ENCODE results near the gene ARPP21. TPM values are rescaled to one million over a fixed set of nuclear protein-coding genes. Genes with fewer than 3 reads are reported as not detected.
"Not testable (repeated sequence)": the region's sequence is repeated elsewhere in the genome, so short reads cannot be mapped to it uniquely, and the experiment has no call there.

The ARPP21 gene
- total and polyA plus RNA-seq, 2 experiments from 2014 or later = not detected

GRCh38 chr3:35617370-35617769, 22.0 kb upstream of the ARPP21 start:
- Histone ChIP-seq H3K9ac (no peak overlapping the region), H2AFZ (no peak overlapping the region), H3K9me2 (ENCODE audit: insufficient read depth) (no peaks in the 10 kb centered on the region), H3K36me3 (ENCODE audit: low read depth) (no peaks in the 10 kb centered on the region), H3K4me2 (ENCODE audit: unreplicated experiment) (no peak overlapping the region), H3K4me1 (ENCODE audit: insufficient read depth) (no peaks in the 10 kb centered on the region), H3F3A (ENCODE audit: insufficient read depth) (no peaks in the 10 kb centered on the region), H3K4me3 (no peak overlapping the region), H3K27ac (no peak overlapping the region), H4K20me1 (ENCODE audit: insufficient read depth) (no peaks in the 10 kb centered on the region), H3K27me3 (replicated peaks; ENCODE audit: insufficient read depth) (no peaks in the 10 kb centered on the region), H3K79me2 (ENCODE audit: insufficient read depth) (no peaks in the 10 kb centered on the region), H3K9me3 (ENCODE audit: low read depth) (no peaks in the 10 kb centered on the region)
- no peak for DNase-seq
- TF ChIP-seq EZH2phosphoT487 (IDR thresholded peaks at IDR 0.05; ENCODE audit: insufficient read depth, low read depth) (no peak), EZH2 (IDR thresholded peaks at IDR 0.05; ENCODE audit: insufficient read depth, poor library complexity, severe bottlenecking) (no peak)
- WGBS, 2 experiments (ENCODE audit: low coverage in 1 of 2, low lambda C conversion rate in 2 of 2, missing lambda C conversion rate in 2 of 2) = 17 to 19% methylated on average over 1 of the region's 1 CpG
- in situ Hi-C loops (cut with MboI) = no loop called here

- H4K20me1 ChIP-seq (ENCODE audit: insufficient read depth); H3K36me3 ChIP-seq (ENCODE audit: low read depth); H2AFZ ChIP-seq; H3K9ac ChIP-seq; H3K27ac ChIP-seq; H3K4me1 ChIP-seq (ENCODE audit: insufficient read depth); H3K4me3 ChIP-seq; H3K27me3 ChIP-seq (replicated peaks; ENCODE audit: insufficient read depth); H3K9me2 ChIP-seq (ENCODE audit: insufficient read depth); H3K9me3 ChIP-seq (ENCODE audit: low read depth); H3K4me2 ChIP-seq (ENCODE audit: unreplicated experiment); in situ Hi-C loops (cut with MboI); H3F3A ChIP-seq (ENCODE audit: insufficient read depth); H3K79me2 ChIP-seq (ENCODE audit: insufficient read depth); DNase-seq: not testable (repeated sequence)
- 20 to 26% methylated on average over 2 of the region's 2 CpGs for WGBS, 2 experiments (ENCODE audit: low coverage in 1 of 2, low lambda C conversion rate in 2 of 2, missing lambda C conversion rate in 2 of 2)
Observed at GRCh38 chr3:35620238-35620637, 19.1 kb upstream of the ARPP21 start.

GRCh38 chr3:35624698-35625097, 14.6 kb upstream of the ARPP21 start:
- no peaks in the 10 kb centered on the region for H3K9me2 ChIP-seq (ENCODE audit: insufficient read depth)
- H3F3A ChIP-seq (ENCODE audit: insufficient read depth) = no peaks in the 10 kb centered on the region
- H3K4me3 ChIP-seq = no peak overlapping the region
- H3K9ac ChIP-seq = no peak overlapping the region
- no peaks in the 10 kb centered on the region for H3K4me1 ChIP-seq (ENCODE audit: insufficient read depth)
- no peaks in the 10 kb centered on the region for H4K20me1 ChIP-seq (ENCODE audit: insufficient read depth)
- H3K4me2 ChIP-seq (ENCODE audit: unreplicated experiment) = no peak overlapping the region
- WGBS, 2 experiments (ENCODE audit: low coverage in 1 of 2, low lambda C conversion rate in 2 of 2, missing lambda C conversion rate in 2 of 2) = 15 to 22% methylated on average over 2 of the region's 2 CpGs
- no peaks in the 10 kb centered on the region for H3K27me3 ChIP-seq (replicated peaks; ENCODE audit: insufficient read depth)
- H3K27ac ChIP-seq = no peak overlapping the region
- H3K79me2 ChIP-seq (ENCODE audit: insufficient read depth) = no peaks in the 10 kb centered on the region
- no peak for TF ChIP-seq EZH2 (IDR thresholded peaks at IDR 0.05; ENCODE audit: insufficient read depth, poor library complexity, severe bottlenecking)
- no peaks in the 10 kb centered on the region for H3K9me3 ChIP-seq (ENCODE audit: low read depth)
- no peak overlapping the region for H2AFZ ChIP-seq
- DNase-seq = no peak
- no peaks in the 10 kb centered on the region for H3K36me3 ChIP-seq (ENCODE audit: low read depth)
- in situ Hi-C loops (cut with MboI) = no loop called here

- Histone ChIP-seq H3K9ac (no peak overlapping the region), H3K9me2 (ENCODE audit: insufficient read depth) (no peaks in the 10 kb centered on the region), H3K36me3 (ENCODE audit: low read depth) (no peaks in the 10 kb centered on the region), H3K27ac (no peak overlapping the region), H3K4me3 (no peak overlapping the region), H3K4me2 (ENCODE audit: unreplicated experiment) (no peak overlapping the region), H4K20me1 (ENCODE audit: insufficient read depth) (no peaks in the 10 kb centered on the region), H3F3A (ENCODE audit: insufficient read depth) (no peaks in the 10 kb centered on the region), H3K27me3 (replicated peaks; ENCODE audit: insufficient read depth) (no peaks in the 10 kb centered on the region), H3K9me3 (ENCODE audit: low read depth) (no peaks in the 10 kb centered on the region), H2AFZ (no peak overlapping the region), H3K4me1 (ENCODE audit: insufficient read depth) (no peaks in the 10 kb centered on the region), H3K79me2 (ENCODE audit: insufficient read depth) (no peaks in the 10 kb centered on the region)
- WGBS, 2 experiments (ENCODE audit: low coverage in 1 of 2, low lambda C conversion rate in 2 of 2, missing lambda C conversion rate in 2 of 2) = 15 to 18% methylated on average over 4 of the region's 4 CpGs
- no peak for DNase-seq
- TF ChIP-seq EZH2 (IDR thresholded peaks at IDR 0.05; ENCODE audit: insufficient read depth, poor library complexity, severe bottlenecking) (no peak), EZH2phosphoT487 (IDR thresholded peaks at IDR 0.05; ENCODE audit: insufficient read depth, low read depth) (no peak)
- in situ Hi-C loops (cut with MboI) = no loop called here
Observed at GRCh38 chr3:35633332-35634124, 5.8 kb upstream of the ARPP21 start.

GRCh38 chr3:35635407-35635806, 3.9 kb upstream of the ARPP21 start:
- Histone ChIP-seq H3K9ac (no peak overlapping the region), H2AFZ (no peak overlapping the region), H3K4me3 (no peak overlapping the region), H3K36me3 (ENCODE audit: low read depth) (no peaks in the 10 kb centered on the region), H3K27me3 (replicated peaks; ENCODE audit: insufficient read depth) (peaks cover 5% of the 10 kb centered on the region; the same call in 1 of the 2 replicates), H3K27ac (no peak overlapping the region), H3F3A (ENCODE audit: insufficient read depth) (no peaks in the 10 kb centered on the region), H3K9me3 (ENCODE audit: low read depth) (no peaks in the 10 kb centered on the region), H3K79me2 (ENCODE audit: insufficient read depth) (no peaks in the 10 kb centered on the region), H3K9me2 (ENCODE audit: insufficient read depth) (no peaks in the 10 kb centered on the region), H3K4me2 (ENCODE audit: unreplicated experiment) (no peak overlapping the region), H3K4me1 (ENCODE audit: insufficient read depth) (no peaks in the 10 kb centered on the region), H4K20me1 (ENCODE audit: insufficient read depth) (no peaks in the 10 kb centered on the region)
- no peak for DNase-seq
- 2 to 4% methylated on average over 3 of the region's 3 CpGs for WGBS, 2 experiments (ENCODE audit: low coverage in 1 of 2, low lambda C conversion rate in 2 of 2, missing lambda C conversion rate in 2 of 2)
- no peak for TF ChIP-seq EZH2phosphoT487 (IDR thresholded peaks at IDR 0.05; ENCODE audit: insufficient read depth, low read depth)
- TF ChIP-seq EZH2 (IDR thresholded peaks at IDR 0.05; ENCODE audit: insufficient read depth, poor library complexity, severe bottlenecking) = no peak
- in situ Hi-C loops (cut with MboI) = no loop called here
